NB4 (cell line): ENCODE results near the gene TOGARAM2.

ENCODE experiments used
- DNase-seq: peaks from one replicate; pipeline ENCODE4 v3.0.0; 2010; ENCODE audit warnings: low read depth
- H3K4me3 ChIP-seq: one replicate; pipeline ENCODE4 v1.5.1; 2011; ENCODE audit warnings: mild to moderate bottlenecking, low read depth, low read length, moderate library complexity
- MYC ChIP-seq: IDR thresholded peaks from 2 replicates; pipeline ENCODE4 v1.6.1; 2011; ENCODE audit warnings: low read depth, low read length
- POLR2A ChIP-seq: IDR thresholded peaks from 2 replicates; pipeline ENCODE4 v1.6.1; 2011; ENCODE audit warnings: mild to moderate bottlenecking; ENCODE audit not compliant: insufficient read length; ENCODE audit errors: extremely low read depth
- TF ChIP-seq, protein P1 (sequence below): IDR thresholded peaks from one replicate; pipeline ENCODE4 v1.5.1; 2012; ENCODE audit warnings: low read depth, low read length
- TF ChIP-seq, protein P2 (sequence below): IDR thresholded peaks from 2 replicates; pipeline ENCODE4 v1.6.1; 2011; ENCODE audit warnings: low read depth, low read length

TOGARAM2 gene

DNA sequence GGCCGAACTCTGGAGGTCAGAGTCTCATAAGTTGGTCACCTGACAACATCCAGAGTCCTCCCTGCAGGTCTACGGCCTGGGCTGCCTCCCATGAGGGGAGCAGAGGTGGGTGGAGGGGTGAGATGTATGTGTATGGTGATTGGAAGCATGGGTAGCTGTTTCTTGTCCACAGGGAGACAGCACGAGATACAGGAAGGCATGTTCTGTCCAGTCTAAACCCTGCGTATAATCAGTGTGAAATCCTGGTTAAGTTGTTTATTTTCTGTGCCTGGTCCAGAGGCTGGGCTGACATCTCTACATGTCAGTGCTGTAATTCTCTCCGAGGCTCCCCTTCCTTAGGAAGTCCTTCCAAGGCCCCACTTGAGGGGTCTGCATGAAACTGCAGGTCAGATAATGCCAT, 8.9 kb downstream of the TOGARAM2 start:
- no peak overlapping the region for H3K4me3 ChIP-seq
- no peak for TF ChIP-seq POLR2A
- TF ChIP-seq, protein P1, sequence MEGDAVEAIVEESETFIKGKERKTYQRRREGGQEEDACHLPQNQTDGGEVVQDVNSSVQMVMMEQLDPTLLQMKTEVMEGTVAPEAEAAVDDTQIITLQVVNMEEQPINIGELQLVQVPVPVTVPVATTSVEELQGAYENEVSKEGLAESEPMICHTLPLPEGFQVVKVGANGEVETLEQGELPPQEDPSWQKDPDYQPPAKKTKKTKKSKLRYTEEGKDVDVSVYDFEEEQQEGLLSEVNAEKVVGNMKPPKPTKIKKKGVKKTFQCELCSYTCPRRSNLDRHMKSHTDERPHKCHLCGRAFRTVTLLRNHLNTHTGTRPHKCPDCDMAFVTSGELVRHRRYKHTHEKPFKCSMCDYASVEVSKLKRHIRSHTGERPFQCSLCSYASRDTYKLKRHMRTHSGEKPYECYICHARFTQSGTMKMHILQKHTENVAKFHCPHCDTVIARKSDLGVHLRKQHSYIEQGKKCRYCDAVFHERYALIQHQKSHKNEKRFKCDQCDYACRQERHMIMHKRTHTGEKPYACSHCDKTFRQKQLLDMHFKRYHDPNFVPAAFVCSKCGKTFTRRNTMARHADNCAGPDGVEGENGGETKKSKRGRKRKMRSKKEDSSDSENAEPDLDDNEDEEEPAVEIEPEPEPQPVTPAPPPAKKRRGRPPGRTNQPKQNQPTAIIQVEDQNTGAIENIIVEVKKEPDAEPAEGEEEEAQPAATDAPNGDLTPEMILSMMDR, result no peak
- TF ChIP-seq MYC, result no peak
- TF ChIP-seq, protein P2, sequence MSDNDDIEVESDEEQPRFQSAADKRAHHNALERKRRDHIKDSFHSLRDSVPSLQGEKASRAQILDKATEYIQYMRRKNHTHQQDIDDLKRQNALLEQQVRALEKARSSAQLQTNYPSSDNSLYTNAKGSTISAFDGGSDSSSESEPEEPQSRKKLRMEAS, result no peak
- no peak for DNase-seq

GRCh38 chr2:28990445-28990844, 9.3 kb downstream of the TOGARAM2 start:
- TF ChIP-seq, protein P1, result no peak
- TF ChIP-seq, protein P2, result no peak
- no peak for TF ChIP-seq POLR2A
- no peak overlapping the region for H3K4me3 ChIP-seq
- DNase-seq, result no peak

GRCh38 chr2:28991021-28991420, 9.9 kb downstream of the TOGARAM2 start:
- no peak for DNase-seq
- TF ChIP-seq POLR2A (no peak), MYC (no peak)
- TF ChIP-seq, protein P2, result no peak
- TF ChIP-seq, protein P1, result no peak

GRCh38 chr2:28991460-28991859, 10.4 kb downstream of the TOGARAM2 start:
- no peak for DNase-seq
- TF ChIP-seq, protein P1, result no peak
- TF ChIP-seq, protein P2, result no peak
- TF ChIP-seq POLR2A, result no peak
- TF ChIP-seq MYC, result no peak

More at GRCh38 chr2:28991021-28991420, 9.9 kb downstream of the TOGARAM2 start:
- no peak overlapping the region for H3K4me3 ChIP-seq

DNA sequence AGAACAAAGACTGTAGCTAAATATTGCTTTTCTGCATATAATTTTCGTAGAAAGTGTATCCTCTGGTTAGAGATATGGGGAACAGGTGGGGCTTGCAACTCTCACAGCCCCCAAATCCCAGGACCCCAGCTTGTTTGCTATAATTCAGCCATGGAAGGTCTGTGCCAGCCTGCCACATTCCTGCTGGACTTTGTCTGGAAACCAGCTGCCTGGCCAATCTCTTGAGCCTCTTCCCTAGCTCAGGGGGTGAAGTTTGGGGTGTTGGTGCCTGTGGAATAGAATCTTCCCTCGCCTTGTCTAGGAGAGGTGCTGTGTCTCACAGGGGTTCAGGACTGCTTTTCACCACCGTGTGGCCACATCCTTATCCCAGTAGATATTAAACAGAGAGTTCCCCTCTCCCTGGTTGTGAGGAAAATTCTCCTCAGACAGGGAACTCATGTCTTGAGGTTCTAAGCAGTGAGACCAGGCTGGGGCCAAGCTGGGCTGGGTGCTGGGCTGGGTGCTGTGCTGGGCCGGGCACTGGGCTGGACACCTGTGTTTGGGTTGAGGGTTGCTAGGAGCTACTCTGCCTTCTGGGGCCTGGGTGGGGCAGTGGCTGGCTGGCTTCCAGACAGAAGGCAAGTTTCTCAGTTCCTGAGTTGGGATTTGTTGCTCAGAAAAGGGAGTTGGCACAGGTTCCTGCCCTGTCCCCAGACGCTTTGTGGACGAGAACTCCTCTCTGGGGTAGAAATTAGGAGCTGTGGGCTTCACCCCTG, 12.3 kb downstream of the TOGARAM2 start:
- TF ChIP-seq, protein P2, result no peak
- TF ChIP-seq, protein P1, result no peak
- TF ChIP-seq POLR2A (no peak), MYC (no peak)
- DNase-seq, result no peak
- H3K4me3 ChIP-seq, result no peak overlapping the region

More at GRCh38 chr2:28991460-28991859, 10.4 kb downstream of the TOGARAM2 start:
- no peak overlapping the region for H3K4me3 ChIP-seq
